GM12891 (cell line): ENCODE data around the gene MYLK.
"Not testable (repeated sequence)": the region's sequence is repeated elsewhere in the genome, so short reads cannot be mapped to it uniquely, and the experiment has no call there.

ENCODE experiments used
- DNase-seq: peaks from one replicate; pipeline ENCODE4 v3.0.0; 2011; ENCODE audit warnings: low spot score; ENCODE audit not compliant: insufficient read length
- FAIRE-seq: peaks from 2 replicates; lab custom pipeline; 2011; peaks lifted over from hg19 to GRCh38; lab: Jason Lieb, UNC
- PAX5 ChIP-seq: IDR thresholded peaks from 2 replicates; pipeline ENCODE4 v1.6.1; 2011; ENCODE audit warnings: low read length, moderate library complexity, mild to moderate bottlenecking; ENCODE audit not compliant: insufficient read depth, severe bottlenecking
- POLR2A ChIP-seq: IDR thresholded peaks from 2 replicates; pipeline ENCODE4 v1.6.1; 2011; ENCODE audit warnings: low read depth, low read length, control low read depth
- POLR2AphosphoS5 ChIP-seq: IDR thresholded peaks from 2 replicates; pipeline ENCODE4 v1.6.1; 2011; ENCODE audit warnings: low read depth, low read length, control low read depth
- POU2F2 ChIP-seq: IDR thresholded peaks from 2 replicates; pipeline ENCODE4 v1.6.1; 2011; ENCODE audit warnings: low read depth, mild to moderate bottlenecking, control low read depth, low read length, moderate library complexity
- SPI1 ChIP-seq: IDR thresholded peaks from 2 replicates; pipeline ENCODE4 v1.6.1; 2011; ENCODE audit warnings: low read depth, low read length, control low read depth
- TAF1 ChIP-seq: IDR thresholded peaks from 2 replicates; pipeline ENCODE4 v1.6.1; 2011; ENCODE audit warnings: low read depth, low read length, control low read depth

The MYLK gene

GRCh38 chr3:123716411-123716810 lies 167.7 kb downstream of the MYLK start:
- no peak for FAIRE-seq
- TF ChIP-seq SPI1, result no peak
- no peak for TF ChIP-seq PAX5
- TF ChIP-seq POU2F2, result no peak
- TF ChIP-seq TAF1, result no peak
- no peak for TF ChIP-seq POLR2AphosphoS5
- no peak for TF ChIP-seq POLR2A

GRCh38 chr3:123713211-123713610 lies 170.9 kb downstream of the MYLK start:
- DNase-seq, result no peak
- TF ChIP-seq POU2F2 (no peak), TAF1 (no peak), POLR2AphosphoS5 (no peak), POLR2A (no peak), SPI1 (no peak), PAX5 (no peak)
- no peak for FAIRE-seq

More at GRCh38 chr3:123716411-123716810, 167.7 kb downstream of the MYLK start:
- no peak for DNase-seq

- no peak for FAIRE-seq
- TF ChIP-seq POU2F2, result no peak
- TF ChIP-seq POLR2A, result no peak
- no peak for TF ChIP-seq PAX5
- no peak for TF ChIP-seq POLR2AphosphoS5
- TF ChIP-seq TAF1, result no peak
- TF ChIP-seq SPI1, result no peak
- no peak for DNase-seq
Observed at GRCh38 chr3:123712077-123712860, 171.9 kb downstream of the MYLK start.

GRCh38 chr3:123711356-123711755 lies 172.8 kb downstream of the MYLK start:
- FAIRE-seq (no peak), DNase-seq (no peak)
- TF ChIP-seq POLR2A (no peak), PAX5 (no peak), POLR2AphosphoS5 (no peak), TAF1 (no peak), POU2F2 (no peak), SPI1 (no peak)

- FAIRE-seq, result no peak
- no peak for DNase-seq
- TF ChIP-seq TAF1 (no peak), POLR2AphosphoS5 (no peak), SPI1 (no peak), PAX5 (no peak), POU2F2 (no peak), POLR2A (no peak)
Observed at GRCh38 chr3:123708531-123708930, 175.6 kb downstream of the MYLK start.

GRCh38 chr3:123707641-123708040 lies 176.5 kb downstream of the MYLK start:
- DNase-seq, FAIRE-seq: not testable (repeated sequence)

GRCh38 chr3:123706871-123707270 lies 177.3 kb downstream of the MYLK start:
- no peak for TF ChIP-seq POLR2AphosphoS5
- TF ChIP-seq PAX5, result no peak
- TF ChIP-seq POLR2A, result no peak
- no peak for TF ChIP-seq TAF1
- TF ChIP-seq SPI1, result no peak
- no peak for TF ChIP-seq POU2F2

GRCh38 chr3:123705488-123706285 lies 178.4 kb downstream of the MYLK start:
- DNase-seq (no peak), FAIRE-seq (no peak)
- TF ChIP-seq POLR2AphosphoS5, result no peak
- TF ChIP-seq POLR2A, result no peak
- no peak for TF ChIP-seq SPI1
- TF ChIP-seq TAF1, result no peak
- no peak for TF ChIP-seq POU2F2
- TF ChIP-seq PAX5, result no peak

More at GRCh38 chr3:123706871-123707270, 177.3 kb downstream of the MYLK start:
- FAIRE-seq (no peak), DNase-seq (no peak)

- FAIRE-seq, DNase-seq: not testable (repeated sequence)
Observed at GRCh38 chr3:123703663-123704062, 180.5 kb downstream of the MYLK start.
